HEK293 (cell line): ENCODE data around the gene MAP7.

ENCODE experiments used
- CTCF ChIA-PET: fragments of 350-600 bp; formaldehyde crosslinking; extraction: SDS; loops from one replicate; lab custom pipeline; 2021; ENCODE audit warnings: antibody characterized with exemption; lab: Yijun Ruan, JAX
- POLR2A ChIA-PET: fragments of 300-600 bp; formaldehyde crosslinking; extraction: SDS; loops from one replicate; lab custom pipeline; 2020; ENCODE audit warnings: antibody characterized with exemption, inconsistent platforms; lab: Yijun Ruan, JAX
- H3K27ac ChIP-seq: fragments of 200-500 bp; sonication (Bioruptor generic); 2 replicates; pipeline ENCODE4 v1.5.1; 2014; ENCODE audit warnings: low read depth, low read length, control low read depth, inconsistent platforms; ENCODE audit errors: extremely low read depth
- H3K36me3 ChIP-seq, 2 experiments: fragments of 200-500 bp in 1 of 2; sonication (Bioruptor generic) in 1 of 2; 1 replicate in 1 of 2; 2 replicates in 1 of 2; pipeline ENCODE4 v1.5.1; 2014 to 2017; ENCODE audit warnings: inconsistent platforms in 2 of 2, low read length in 2 of 2; ENCODE audit not compliant: control insufficient read depth in 2 of 2, insufficient read depth in 1 of 2
- H3K4me1 ChIP-seq: fragments of 200-500 bp; sonication (Bioruptor generic); 2 replicates; pipeline ENCODE4 v1.5.1; 2014; ENCODE audit warnings: mild to moderate bottlenecking, low read length, inconsistent platforms; ENCODE audit not compliant: control insufficient read depth, insufficient read depth
- H3K4me3 ChIP-seq: 2 replicates; pipeline ENCODE4 v1.5.1; 2011; ENCODE audit warnings: low read depth, mild to moderate bottlenecking, control low read depth, low read length, moderate library complexity
- H3K9me3 ChIP-seq: fragments of 200-500 bp; sonication (Bioruptor generic); 2 replicates; pipeline ENCODE4 v1.5.1; 2014; ENCODE audit warnings: low read depth, low read length, inconsistent platforms; ENCODE audit not compliant: control insufficient read depth, insufficient read depth
- IKZF3 ChIP-seq: fragments of 450-650 bp; IDR thresholded peaks from 2 replicates; pipeline ENCODE4 v1.5.0; 2018; ENCODE audit warnings: missing biosample characterization, mild to moderate bottlenecking, missing genetic modification characterization, moderate library complexity
- KLF1 ChIP-seq: fragments of 450-650 bp; formaldehyde crosslinking; IDR thresholded peaks from 2 replicates; pipeline ENCODE4 v1.5.1; 2016; ENCODE audit warnings: missing biosample characterization, missing genetic modification characterization
- MYNN ChIP-seq: fragments of 450-650 bp; formaldehyde crosslinking; IDR thresholded peaks from 2 replicates; pipeline ENCODE4 v1.5.1; 2016; ENCODE audit warnings: missing biosample characterization, missing genetic modification characterization, borderline replicate concordance
- PRDM1 ChIP-seq: fragments of 450-650 bp; formaldehyde crosslinking; IDR thresholded peaks from 2 replicates; pipeline ENCODE4; 2016; ENCODE audit warnings: missing biosample characterization, missing genetic modification characterization
- SALL2 ChIP-seq: fragments of 450-650 bp; formaldehyde crosslinking; IDR thresholded peaks from 2 replicates; pipeline ENCODE4 v1.5.0; 2017; ENCODE audit warnings: missing biosample characterization, mild to moderate bottlenecking, missing genetic modification characterization, borderline replicate concordance
- YY1 ChIP-seq: fragments of 450-650 bp; formaldehyde crosslinking; IDR thresholded peaks from 2 replicates; pipeline ENCODE4 v1.5.1; 2018; ENCODE audit warnings: missing biosample characterization, missing genetic modification characterization
- ZBTB21 ChIP-seq: fragments of 450-650 bp; formaldehyde crosslinking; IDR thresholded peaks from 2 replicates; pipeline ENCODE4 v1.5.1; 2017; ENCODE audit warnings: missing biosample characterization, missing genetic modification characterization
- ZNF114 ChIP-seq: fragments of 450-650 bp; formaldehyde crosslinking; IDR thresholded peaks from 2 replicates; pipeline ENCODE4 v1.5.0; 2017; ENCODE audit warnings: missing biosample characterization, missing genetic modification characterization
- ZNF175 ChIP-seq: fragments of 450-650 bp; formaldehyde crosslinking; IDR thresholded peaks from 2 replicates; pipeline ENCODE4 v1.5.1; 2016; ENCODE audit warnings: missing biosample characterization, missing genetic modification characterization
- ZNF211 ChIP-seq: fragments of 450-650 bp; formaldehyde crosslinking; IDR thresholded peaks from 2 replicates; pipeline ENCODE4 v1.5.1; 2016; ENCODE audit warnings: low read depth, missing biosample characterization, missing genetic modification characterization
- ZNF292 ChIP-seq: fragments of 450-650 bp; formaldehyde crosslinking; IDR thresholded peaks from 2 replicates; pipeline ENCODE4 v1.5.1; 2016; ENCODE audit warnings: low read depth, missing biosample characterization, missing genetic modification characterization, borderline replicate concordance
- ZNF324 ChIP-seq: fragments of 450-650 bp; formaldehyde crosslinking; IDR thresholded peaks from 2 replicates; pipeline ENCODE4 v1.5.1; 2016; ENCODE audit warnings: missing biosample characterization, missing genetic modification characterization
- ZNF350 ChIP-seq: fragments of 450-650 bp; formaldehyde crosslinking; IDR thresholded peaks from 2 replicates; pipeline ENCODE4 v1.5.0; 2017; ENCODE audit warnings: missing biosample characterization, mild to moderate bottlenecking, missing genetic modification characterization
- ZNF416 ChIP-seq: fragments of 450-650 bp; formaldehyde crosslinking; IDR thresholded peaks from 2 replicates; pipeline ENCODE4 v1.5.1; 2016; ENCODE audit warnings: missing biosample characterization, missing genetic modification characterization
- ZNF426 ChIP-seq: fragments of 450-650 bp; formaldehyde crosslinking; IDR thresholded peaks from 2 replicates; pipeline ENCODE4 v1.5.1; 2017; ENCODE audit warnings: missing biosample characterization, missing genetic modification characterization, mild to moderate bottlenecking, inconsistent platforms, moderate library complexity
- ZNF473 ChIP-seq: fragments of 450-650 bp; formaldehyde crosslinking; IDR thresholded peaks from 2 replicates; pipeline ENCODE4 v1.5.1; 2017; ENCODE audit warnings: missing biosample characterization, missing genetic modification characterization
- ZNF48 ChIP-seq: fragments of 450-650 bp; formaldehyde crosslinking; IDR thresholded peaks from 2 replicates; pipeline ENCODE4 v1.5.1; 2016; ENCODE audit warnings: missing biosample characterization, missing genetic modification characterization
- ZNF510 ChIP-seq: fragments of 450-650 bp; formaldehyde crosslinking; IDR thresholded peaks from 2 replicates; pipeline ENCODE4 v1.5.1; 2018; ENCODE audit warnings: mild to moderate bottlenecking, missing genetic modification characterization, missing biosample characterization; ENCODE audit not compliant: insufficient replicate concordance
- ZNF521 ChIP-seq: fragments of 450-650 bp; formaldehyde crosslinking; IDR thresholded peaks from 2 replicates; pipeline ENCODE4 v1.5.1; 2017; ENCODE audit warnings: missing biosample characterization, mild to moderate bottlenecking, missing genetic modification characterization
- ZNF555 ChIP-seq: fragments of 450-650 bp; formaldehyde crosslinking; conservative IDR thresholded peaks from 2 replicates; pipeline ENCODE4 v1.5.1; 2017; ENCODE audit warnings: missing biosample characterization, mild to moderate bottlenecking, missing genetic modification characterization, inconsistent platforms
- ZNF558 ChIP-seq: fragments of 450-650 bp; formaldehyde crosslinking; IDR thresholded peaks from 2 replicates; pipeline ENCODE4 v1.5.1; 2016; ENCODE audit warnings: missing biosample characterization, missing genetic modification characterization
- ZNF585B ChIP-seq: fragments of 450-650 bp; formaldehyde crosslinking; IDR thresholded peaks from 2 replicates; pipeline ENCODE4 v1.5.1; 2016; ENCODE audit warnings: missing biosample characterization, missing genetic modification characterization
- ZNF600 ChIP-seq: fragments of 450-650 bp; formaldehyde crosslinking; IDR thresholded peaks from 2 replicates; pipeline ENCODE4 v1.5.1; 2016; ENCODE audit warnings: missing biosample characterization, missing genetic modification characterization
- ZNF624 ChIP-seq: fragments of 450-650 bp; formaldehyde crosslinking; IDR thresholded peaks from 2 replicates; pipeline ENCODE4 v1.5.1; 2017; ENCODE audit warnings: missing biosample characterization, missing genetic modification characterization
- ZNF629 ChIP-seq: fragments of 450-650 bp; formaldehyde crosslinking; IDR thresholded peaks from 2 replicates; pipeline ENCODE4 v1.5.1; 2017; ENCODE audit warnings: missing biosample characterization, missing genetic modification characterization
- ZNF664 ChIP-seq: fragments of 450-650 bp; formaldehyde crosslinking; IDR thresholded peaks from 2 replicates; pipeline ENCODE4 v1.5.1; 2016; ENCODE audit warnings: missing biosample characterization, missing genetic modification characterization
- ZNF747 ChIP-seq: fragments of 450-650 bp; formaldehyde crosslinking; IDR thresholded peaks from 2 replicates; pipeline ENCODE4 v1.5.1; 2016; ENCODE audit warnings: missing biosample characterization, missing genetic modification characterization
- ZNF843 ChIP-seq: fragments of 450-650 bp; formaldehyde crosslinking; IDR thresholded peaks from 2 replicates; pipeline ENCODE4 v1.5.1; 2016; ENCODE audit warnings: missing biosample characterization, missing genetic modification characterization
- TF ChIP-seq, protein P1 (sequence below): fragments of 450-650 bp; formaldehyde crosslinking; IDR thresholded peaks from 2 replicates; pipeline ENCODE4; 2016; ENCODE audit warnings: missing biosample characterization, missing genetic modification characterization
- TF ChIP-seq, protein P2 (sequence below): fragments of 450-650 bp; formaldehyde crosslinking; IDR thresholded peaks from 2 replicates; pipeline ENCODE4 v1.5.1; 2017; ENCODE audit warnings: missing biosample characterization, missing genetic modification characterization
- TF ChIP-seq, protein P3 (sequence below): fragments of 450-650 bp; formaldehyde crosslinking; IDR thresholded peaks from 2 replicates; pipeline ENCODE4 v1.5.1; 2016; ENCODE audit warnings: missing biosample characterization, missing genetic modification characterization
- TF ChIP-seq, protein P4 (sequence below): fragments of 450-650 bp; formaldehyde crosslinking; IDR thresholded peaks from 2 replicates; pipeline ENCODE4 v1.5.1; 2016; ENCODE audit warnings: missing biosample characterization, missing genetic modification characterization
- TF ChIP-seq, protein P5 (sequence below): fragments of 450-650 bp; IDR thresholded peaks from 2 replicates; pipeline ENCODE4 v1.5.1; 2018; ENCODE audit warnings: missing biosample characterization, missing genetic modification characterization

MAP7 gene

DNA sequence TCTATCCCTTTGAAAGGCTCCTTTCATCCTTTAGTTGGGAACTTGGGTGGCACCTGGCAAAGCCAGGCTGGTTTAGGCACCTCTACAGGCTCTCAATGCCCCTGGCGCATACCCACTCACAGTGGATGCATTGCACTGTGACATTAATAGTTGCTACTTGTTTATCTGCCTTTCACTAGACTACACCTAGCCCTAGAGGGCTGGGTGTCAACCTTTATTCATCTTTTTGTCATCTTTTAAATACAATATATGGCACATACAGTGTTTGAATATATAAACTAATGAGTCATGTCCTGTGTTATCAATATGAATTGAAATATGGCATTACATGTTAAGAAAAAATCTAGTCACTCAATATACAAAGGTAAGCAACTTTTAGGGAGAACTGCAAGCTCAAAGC, 140.6 kb downstream of the MAP7 start:
- H3K4me3 ChIP-seq: no peak overlapping the region
- no peak overlapping the region for H3K27ac ChIP-seq
- TF ChIP-seq ZNF521 (tag by site-specific recombination) (no peak), ZNF510 (tag by site-specific recombination) (no peak), ZNF350 (tag by site-specific recombination) (no peak), PRDM1 (tag by site-specific recombination) (no peak), ZNF558 (tag by site-specific recombination) (no peak), MYNN (tag by site-specific recombination) (no peak), ZNF48 (tag by site-specific recombination) (no peak), ZNF416 (tag by site-specific recombination) (no peak), ZNF211 (tag by site-specific recombination) (no peak), ZNF585B (tag by site-specific recombination) (no peak), YY1 (no peak), ZNF664 (no peak), ZNF175 (tag by site-specific recombination) (no peak), ZNF473 (no peak), ZNF114 (tag by site-specific recombination) (no peak), ZNF324 (tag by site-specific recombination) (no peak)
- TF ChIP-seq, protein P1, sequence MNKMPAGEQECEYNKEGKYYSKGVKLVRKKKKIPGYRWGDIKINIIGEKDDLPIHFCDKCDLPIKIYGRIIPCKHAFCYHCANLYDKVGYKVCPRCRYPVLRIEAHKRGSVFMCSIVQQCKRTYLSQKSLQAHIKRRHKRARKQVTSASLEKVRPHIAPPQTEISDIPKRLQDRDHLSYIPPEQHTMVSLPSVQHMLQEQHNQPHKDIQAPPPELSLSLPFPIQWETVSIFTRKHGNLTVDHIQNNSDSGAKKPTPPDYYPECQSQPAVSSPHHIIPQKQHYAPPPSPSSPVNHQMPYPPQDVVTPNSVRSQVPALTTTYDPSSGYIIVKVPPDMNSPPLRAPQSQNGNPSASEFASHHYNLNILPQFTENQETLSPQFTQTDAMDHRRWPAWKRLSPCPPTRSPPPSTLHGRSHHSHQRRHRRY: no peak
- TF ChIP-seq, protein P2, sequence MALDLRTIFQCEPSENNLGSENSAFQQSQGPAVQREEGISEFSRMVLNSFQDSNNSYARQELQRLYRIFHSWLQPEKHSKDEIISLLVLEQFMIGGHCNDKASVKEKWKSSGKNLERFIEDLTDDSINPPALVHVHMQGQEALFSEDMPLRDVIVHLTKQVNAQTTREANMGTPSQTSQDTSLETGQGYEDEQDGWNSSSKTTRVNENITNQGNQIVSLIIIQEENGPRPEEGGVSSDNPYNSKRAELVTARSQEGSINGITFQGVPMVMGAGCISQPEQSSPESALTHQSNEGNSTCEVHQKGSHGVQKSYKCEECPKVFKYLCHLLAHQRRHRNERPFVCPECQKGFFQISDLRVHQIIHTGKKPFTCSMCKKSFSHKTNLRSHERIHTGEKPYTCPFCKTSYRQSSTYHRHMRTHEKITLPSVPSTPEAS (tag by site-specific recombination): no peak
- TF ChIP-seq, protein P3, sequence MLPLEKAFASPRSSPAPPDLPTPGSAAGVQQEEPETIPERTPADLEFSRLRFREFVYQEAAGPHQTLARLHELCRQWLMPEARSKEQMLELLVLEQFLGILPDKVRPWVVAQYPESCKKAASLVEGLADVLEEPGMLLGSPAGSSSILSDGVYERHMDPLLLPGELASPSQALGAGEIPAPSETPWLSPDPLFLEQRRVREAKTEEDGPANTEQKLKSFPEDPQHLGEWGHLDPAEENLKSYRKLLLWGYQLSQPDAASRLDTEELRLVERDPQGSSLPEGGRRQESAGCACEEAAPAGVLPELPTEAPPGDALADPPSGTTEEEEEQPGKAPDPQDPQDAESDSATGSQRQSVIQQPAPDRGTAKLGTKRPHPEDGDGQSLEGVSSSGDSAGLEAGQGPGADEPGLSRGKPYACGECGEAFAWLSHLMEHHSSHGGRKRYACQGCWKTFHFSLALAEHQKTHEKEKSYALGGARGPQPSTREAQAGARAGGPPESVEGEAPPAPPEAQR: no peak
- TF ChIP-seq, protein P4, sequence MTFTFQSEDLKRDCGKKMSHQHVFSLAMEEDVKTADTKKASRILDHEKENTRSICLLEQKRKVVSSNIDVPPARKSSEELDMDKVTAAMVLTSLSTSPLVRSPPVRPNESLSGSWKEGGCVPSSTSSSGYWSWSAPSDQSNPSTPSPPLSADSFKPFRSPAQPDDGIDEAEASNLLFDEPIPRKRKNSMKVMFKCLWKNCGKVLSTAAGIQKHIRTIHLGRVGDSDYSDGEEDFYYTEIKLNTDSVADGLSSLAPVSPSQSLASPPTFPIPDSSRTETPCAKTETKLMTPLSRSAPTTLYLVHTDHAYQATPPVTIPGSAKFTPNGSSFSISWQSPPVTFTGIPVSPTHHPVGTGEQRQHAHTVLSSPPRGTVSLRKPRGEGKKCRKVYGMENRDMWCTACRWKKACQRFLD (tag by site-specific recombination): no peak
- no peaks in the 10 kb centered on the region; a peak in 1 of 3 replicates for H3K36me3 ChIP-seq
- no peaks in the 10 kb centered on the region for H3K9me3 ChIP-seq
- no peaks in the 10 kb centered on the region for H3K4me1 ChIP-seq
- ChIA-PET POLR2A (no interaction called here), CTCF (no interaction called here)

DNA sequence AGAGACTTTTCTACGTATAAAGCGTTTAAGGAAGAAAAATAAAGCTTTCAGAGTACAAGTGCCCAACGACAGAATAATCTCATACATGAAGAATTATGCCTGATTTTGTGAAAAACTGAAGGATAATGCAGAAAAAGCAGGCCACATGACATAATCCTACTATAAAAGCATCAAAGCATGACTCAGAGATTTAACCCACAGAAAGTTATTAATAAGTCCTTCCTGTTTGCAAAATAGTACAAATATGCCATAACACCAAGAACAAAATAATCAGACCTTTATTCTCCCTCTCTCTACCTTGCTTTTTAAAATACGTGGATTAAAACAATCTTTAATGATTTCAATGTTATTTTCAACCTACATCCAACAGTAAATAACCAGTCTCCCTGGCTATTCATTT, 142.0 kb downstream of the MAP7 start:
- Histone ChIP-seq H3K4me1 (peaks cover 3% of the 10 kb centered on the region), H3K9me3 (no peaks in the 10 kb centered on the region), H3K27ac (no peak overlapping the region), H3K36me3 (no peaks in the 10 kb centered on the region; a peak in 1 of 3 replicates), H3K4me3 (no peak overlapping the region)
- ChIA-PET POLR2A (no interaction called here), CTCF (no interaction called here)
- no peak for TF ChIP-seq ZNF624 (tag by site-specific recombination)
- no peak for TF ChIP-seq ZBTB21 (tag by site-specific recombination)
- no peak for TF ChIP-seq ZNF292 (tag by site-specific recombination)
- no peak for TF ChIP-seq ZNF324 (tag by site-specific recombination)
- no peak for TF ChIP-seq SALL2
- TF ChIP-seq IKZF3 (tag by site-specific recombination): no peak
- 0 out of 2 replicates have a peak, but pooled peaks have one; percentile 25 for TF ChIP-seq ZNF629 (tag by site-specific recombination)
- no peak for TF ChIP-seq KLF1
- peak; percentile 54; the same call in 1 of the 2 replicates for TF ChIP-seq ZNF600 (tag by site-specific recombination)
- TF ChIP-seq ZNF843 (tag by site-specific recombination): no peak
- TF ChIP-seq, protein P5, sequence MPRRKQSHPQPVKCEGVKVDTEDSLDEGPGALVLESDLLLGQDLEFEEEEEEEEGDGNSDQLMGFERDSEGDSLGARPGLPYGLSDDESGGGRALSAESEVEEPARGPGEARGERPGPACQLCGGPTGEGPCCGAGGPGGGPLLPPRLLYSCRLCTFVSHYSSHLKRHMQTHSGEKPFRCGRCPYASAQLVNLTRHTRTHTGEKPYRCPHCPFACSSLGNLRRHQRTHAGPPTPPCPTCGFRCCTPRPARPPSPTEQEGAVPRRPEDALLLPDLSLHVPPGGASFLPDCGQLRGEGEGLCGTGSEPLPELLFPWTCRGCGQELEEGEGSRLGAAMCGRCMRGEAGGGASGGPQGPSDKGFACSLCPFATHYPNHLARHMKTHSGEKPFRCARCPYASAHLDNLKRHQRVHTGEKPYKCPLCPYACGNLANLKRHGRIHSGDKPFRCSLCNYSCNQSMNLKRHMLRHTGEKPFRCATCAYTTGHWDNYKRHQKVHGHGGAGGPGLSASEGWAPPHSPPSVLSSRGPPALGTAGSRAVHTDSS (tag by site-specific recombination): no peak
- no peak for TF ChIP-seq MYNN (tag by site-specific recombination)
- TF ChIP-seq ZNF747 (tag by site-specific recombination): no peak
- no peak for TF ChIP-seq ZNF555 (tag by site-specific recombination)
- TF ChIP-seq ZNF426 (tag by site-specific recombination): no peak
